SK-N-SH (cell line): ENCODE results near the gene PRPS1. TPM values are rescaled to one million over a fixed set of nuclear protein-coding genes. Genes with fewer than 3 reads are reported as not detected.

Experiments
- CTCF ChIA-PET: fragments of 300-600, 350-600 bp; formaldehyde crosslinking; extraction: SDS; loops from one replicate; lab custom pipeline; 2021; lab: Yijun Ruan, JAX
- POLR2A ChIA-PET: fragments of 350-600 bp; sonication (Branson Sonifier 250); formaldehyde crosslinking; extraction: SDS; loops from one replicate; lab custom pipeline; 2020; ENCODE audit warnings: antibody characterized with exemption, inconsistent platforms; lab: Yijun Ruan, JAX
- DNase-seq: peaks from one replicate; pipeline ENCODE4 v3.0.0; 2012
- H2AFZ ChIP-seq: fragments of 200-600 bp; sonication (generic); 2 replicates; pipeline ENCODE4 v1.8.1; 2016; ENCODE audit warnings: antibody characterized with exemption, mild to moderate bottlenecking, low read depth
- H3F3A ChIP-seq: fragments of 200-600 bp; sonication (generic); replicated peaks from 2 replicates; pipeline ENCODE3; 2016; ENCODE audit warnings: antibody characterized with exemption, mild to moderate bottlenecking; ENCODE audit not compliant: insufficient read depth
- H3K27ac ChIP-seq, 2 experiments: fragments of 200-500 bp in 1 of 2; fragments of 200-600 bp in 1 of 2; sonication (Bioruptor generic) in 1 of 2; sonication (generic), shearing (Covaris generic) in 1 of 2; 2 replicates each; pipeline versions ENCODE4 v1.5.1 to v1.6.1; 2014 to 2016; ENCODE audit warnings: low read depth in 2 of 2, inconsistent platforms in 1 of 2, low read length in 1 of 2, mild to moderate bottlenecking in 1 of 2, mixed read lengths in 1 of 2
- H3K27me3 ChIP-seq: fragments of 200-600 bp; sonication (generic), shearing (Covaris generic); 2 replicates; pipeline ENCODE4 v1.6.1; 2016; ENCODE audit warnings: mixed run types; ENCODE audit not compliant: insufficient read depth
- H3K36me3 ChIP-seq, 2 experiments: fragments of 200-500 bp in 1 of 2; fragments of 200-600 bp in 1 of 2; sonication (Bioruptor generic) in 1 of 2; sonication (generic) in 1 of 2; replicated peaks in 1 of 2; 2 replicates each; pipeline versions ENCODE3 to v1.5.1; 2014 to 2016; ENCODE audit warnings: low read length in 1 of 2, mild to moderate bottlenecking in 1 of 2; ENCODE audit not compliant: insufficient read depth in 2 of 2, control insufficient read depth in 1 of 2
- H3K4me1 ChIP-seq, 2 experiments: fragments of 200-500 bp in 1 of 2; fragments of 200-600 bp in 1 of 2; sonication (Bioruptor generic) in 1 of 2; sonication (generic), shearing (Covaris generic) in 1 of 2; 2 replicates each; pipeline versions ENCODE4 v1.5.1 to v1.6.1; 2014 to 2016; ENCODE audit warnings: low read depth in 1 of 2, low read length in 1 of 2, mixed run types in 1 of 2; ENCODE audit not compliant: insufficient read depth in 2 of 2, control insufficient read depth in 1 of 2
- H3K4me2 ChIP-seq: fragments of 200-600 bp; sonication (generic), shearing (Covaris generic); 2 replicates; pipeline ENCODE4 v1.6.1; 2017; ENCODE audit warnings: mixed run types
- H3K4me3 ChIP-seq, 2 experiments: fragments of 200-500 bp in 1 of 2; fragments of 200-600 bp in 1 of 2; sonication (Bioruptor generic) in 1 of 2; sonication (generic), shearing (Covaris generic) in 1 of 2; 2 replicates each; pipeline versions ENCODE4 v1.5.1 to v1.8.1; 2014 to 2016; ENCODE audit warnings: low read depth in 2 of 2, inconsistent platforms in 1 of 2, low read length in 1 of 2, mild to moderate bottlenecking in 1 of 2, mixed read lengths in 1 of 2, moderate library complexity in 1 of 2
- H3K79me2 ChIP-seq: fragments of 200-600 bp; sonication (generic); 2 replicates; pipeline ENCODE4 v1.8.1; 2017; ENCODE audit warnings: mild to moderate bottlenecking; ENCODE audit not compliant: insufficient read depth
- H3K9ac ChIP-seq: fragments of 200-600 bp; sonication (generic); 2 replicates; pipeline ENCODE4 v1.6.1; 2017; ENCODE audit warnings: mixed run types
- H3K9me2 ChIP-seq: fragments of 200-600 bp; sonication (generic); 2 replicates; pipeline ENCODE4 v1.6.1; 2017; ENCODE audit warnings: mixed run types
- H3K9me3 ChIP-seq: fragments of 200-600 bp; sonication (generic); 2 replicates; pipeline ENCODE4 v1.6.1; 2017; ENCODE audit warnings: mixed run types, mild to moderate bottlenecking, moderate library complexity
- H4K20me1 ChIP-seq: fragments of 200-600 bp; sonication (generic); 2 replicates; pipeline ENCODE4 v1.6.1; 2017; ENCODE audit warnings: mild to moderate bottlenecking, mixed run types; ENCODE audit not compliant: insufficient read depth
- CHD2 ChIP-seq: fragments of 150-350 bp; IDR thresholded peaks from 2 replicates; pipeline ENCODE4 v1.6.1; 2018; ENCODE audit warnings: low read length; ENCODE audit not compliant: partially characterized antibody
- FOXM1 ChIP-seq: IDR thresholded peaks from 2 replicates; pipeline ENCODE4 v1.4.0; 2012; ENCODE audit warnings: low read depth, mild to moderate bottlenecking
- POLR2AphosphoS5 ChIP-seq: IDR thresholded peaks from 2 replicates; pipeline ENCODE4 v1.6.1; 2012; ENCODE audit warnings: low read depth, low read length
- REST ChIP-seq: IDR thresholded peaks from 2 replicates; pipeline ENCODE4 v1.6.1; 2012; ENCODE audit warnings: mild to moderate bottlenecking, low read depth, low read length, moderate library complexity
- TCF12 ChIP-seq: IDR thresholded peaks from 2 replicates; pipeline ENCODE4 v1.4.0; 2012
- TEAD4 ChIP-seq: IDR thresholded peaks from 2 replicates; pipeline ENCODE4 v1.4.0; 2012; ENCODE audit warnings: mild to moderate bottlenecking, borderline replicate concordance; ENCODE audit not compliant: insufficient read depth
- WGBS: methylation state at CpG from one replicate; pipeline ENCODE4 v1.1.6; 2017; ENCODE audit warnings: low lambda C conversion rate; 5-methylcytosine and 5-hydroxymethylcytosine counted together
- polyA plus RNA-seq, 3 experiments: library from polyadenylated mRNA; depleted of rRNA; stranded (reverse); fragments of >200 nt; gene quantifications; 2 replicates each; pipeline ENCODE4 v1.2.3, GENCODE V29; 2012
- TF ChIP-seq, protein P1 (sequence below): fragments of 150-350 bp; IDR thresholded peaks from 2 replicates; pipeline ENCODE4 v1.6.1; 2017; ENCODE audit warnings: antibody characterized with exemption, low read length, low read depth, borderline replicate concordance
- TF ChIP-seq, protein P2 (sequence below): fragments of 150-350 bp; IDR thresholded peaks from 2 replicates; pipeline ENCODE4 v1.6.1; 2016; ENCODE audit warnings: mild to moderate bottlenecking, low read depth, low read length

PRPS1 gene
- polyA plus RNA-seq, 1 of the 3 experiments (the other 2 are of a cell fraction) = 42.3 TPM

DNA sequence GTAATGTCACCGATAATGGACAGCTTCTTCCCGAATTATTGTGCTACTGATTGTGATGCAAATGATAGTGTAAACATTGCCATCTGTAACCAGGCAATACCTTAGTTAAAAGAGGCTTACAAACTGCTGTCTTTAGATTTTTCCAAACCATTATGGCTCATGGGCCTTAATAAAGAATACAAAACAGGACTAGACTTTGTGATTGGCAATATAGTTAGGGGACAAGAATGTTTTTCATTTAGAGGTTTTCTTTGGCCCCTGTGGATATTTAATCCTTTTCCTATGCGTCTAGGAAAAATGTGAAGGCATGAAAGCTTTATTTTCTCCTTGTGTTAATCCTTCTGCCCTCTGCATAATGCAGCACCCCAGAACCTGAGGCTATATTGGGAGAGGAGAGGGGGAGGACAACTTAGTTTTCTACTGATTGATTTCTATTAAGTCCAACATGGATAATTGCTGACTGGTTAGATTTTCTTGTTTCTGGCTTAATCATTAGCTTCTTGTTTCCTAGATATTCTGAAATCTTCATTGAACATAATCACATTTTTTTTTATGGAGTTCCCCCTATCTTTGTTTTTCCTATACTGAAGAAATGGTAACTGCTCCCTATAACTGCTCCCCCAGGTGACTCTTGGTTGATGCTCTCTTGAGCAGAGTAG lies 1.9 kb downstream of the PRPS1 start:
- H3K4me2 ChIP-seq = peak overlapping the region; percentile 75
- DNase-seq = no peak
- ChIA-PET CTCF (interaction anchor here (0.6 to 2.2 kb wide), 4 partner anchors 30 to 147 kb away, joined by 3 to 9 read pairs (median 5); partner anchors contain the start of gene NCBP2L), POLR2A (no interaction called here)
- peaks cover 13% of the 10 kb centered on the region for H4K20me1 ChIP-seq
- peak overlapping the region; percentile 67 to 75; a peak in 3 of 4 replicates for H3K4me3 ChIP-seq
- H2AFZ ChIP-seq = no peak overlapping the region
- H3K9me3 ChIP-seq = no peaks in the 10 kb centered on the region
- peaks cover 0 to 5% of the 10 kb centered on the region in 2 experiments; a peak in 1 of 4 replicates for H3K4me1 ChIP-seq
- no peaks in the 10 kb centered on the region for H3F3A ChIP-seq
- no peaks in the 10 kb centered on the region for H3K36me3 ChIP-seq
- H3K79me2 ChIP-seq = peaks cover 61% of the 10 kb centered on the region
- no peaks in the 10 kb centered on the region for H3K9me2 ChIP-seq
- H3K27me3 ChIP-seq = no peaks in the 10 kb centered on the region; the same call in 1 of the 2 replicates
- H3K27ac ChIP-seq = no peak overlapping the region
- no peak for TF ChIP-seq CHD2
- WGBS = 13% methylated on average over 3 of the region's 3 CpGs
- peak overlapping the region; percentile 83; the same call in 1 of the 2 replicates for H3K9ac ChIP-seq

- POLR2A ChIA-PET = no interaction called here
- WGBS = 43% methylated on average over 1 of the region's 1 CpG
Observed at GRCh38 chrX:107632346-107632745, 4.0 kb downstream of the PRPS1 start.

More at GRCh38 chrX:107632346-107632745, 4.0 kb downstream of the PRPS1 start:
- H3K9me3 ChIP-seq = no peaks in the 10 kb centered on the region
- no peak overlapping the region for H3K27ac ChIP-seq
- no peak overlapping the region for H3K9ac ChIP-seq
- H3F3A ChIP-seq = no peaks in the 10 kb centered on the region
- no peak overlapping the region for H2AFZ ChIP-seq
- H3K4me1 ChIP-seq = peaks cover 0 to 5% of the 10 kb centered on the region in 2 experiments; a peak in 1 of 4 replicates
- DNase-seq = no peak
- TF ChIP-seq REST = no peak
- TF ChIP-seq, protein P1, sequence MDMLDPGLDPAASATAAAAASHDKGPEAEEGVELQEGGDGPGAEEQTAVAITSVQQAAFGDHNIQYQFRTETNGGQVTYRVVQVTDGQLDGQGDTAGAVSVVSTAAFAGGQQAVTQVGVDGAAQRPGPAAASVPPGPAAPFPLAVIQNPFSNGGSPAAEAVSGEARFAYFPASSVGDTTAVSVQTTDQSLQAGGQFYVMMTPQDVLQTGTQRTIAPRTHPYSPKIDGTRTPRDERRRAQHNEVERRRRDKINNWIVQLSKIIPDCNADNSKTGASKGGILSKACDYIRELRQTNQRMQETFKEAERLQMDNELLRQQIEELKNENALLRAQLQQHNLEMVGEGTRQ = no peak
- TF ChIP-seq TCF12 = no peak
- no peak for TF ChIP-seq CHD2
- TF ChIP-seq POLR2AphosphoS5 = no peak
- no peak for TF ChIP-seq FOXM1
- TF ChIP-seq TEAD4 = no peak
- TF ChIP-seq, protein P2, sequence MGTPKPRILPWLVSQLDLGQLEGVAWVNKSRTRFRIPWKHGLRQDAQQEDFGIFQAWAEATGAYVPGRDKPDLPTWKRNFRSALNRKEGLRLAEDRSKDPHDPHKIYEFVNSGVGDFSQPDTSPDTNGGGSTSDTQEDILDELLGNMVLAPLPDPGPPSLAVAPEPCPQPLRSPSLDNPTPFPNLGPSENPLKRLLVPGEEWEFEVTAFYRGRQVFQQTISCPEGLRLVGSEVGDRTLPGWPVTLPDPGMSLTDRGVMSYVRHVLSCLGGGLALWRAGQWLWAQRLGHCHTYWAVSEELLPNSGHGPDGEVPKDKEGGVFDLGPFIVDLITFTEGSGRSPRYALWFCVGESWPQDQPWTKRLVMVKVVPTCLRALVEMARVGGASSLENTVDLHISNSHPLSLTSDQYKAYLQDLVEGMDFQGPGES = no peak
- CTCF ChIA-PET = interaction anchor here (0.7 to 2.2 kb wide), 3 partner anchors 27 to 145 kb away, joined by 3 to 9 read pairs (median 4); partner anchors contain the start of gene NCBP2L
- H4K20me1 ChIP-seq = peaks cover 20% of the 10 kb centered on the region
- no peaks in the 10 kb centered on the region for H3K36me3 ChIP-seq
- H3K4me3 ChIP-seq = no peak overlapping the region
- peaks cover 82% of the 10 kb centered on the region for H3K79me2 ChIP-seq
- H3K4me2 ChIP-seq = no peak overlapping the region
- H3K9me2 ChIP-seq = no peaks in the 10 kb centered on the region
- H3K27me3 ChIP-seq = no peaks in the 10 kb centered on the region; the same call in 1 of the 2 replicates
